Measurements from ENCODE around the gene EGLN1. TPM values are rescaled to one million over a fixed set of nuclear protein-coding genes. Genes with fewer than 3 reads are reported as not detected.
"Not testable (repeated sequence)": the region's sequence is repeated elsewhere in the genome, so short reads cannot be mapped to it uniquely, and the experiment has no call there.

EGLN1 gene
- total RNA-seq: 23.6 and 29.2 TPM in 2 replicates

- DNase-seq (ENCODE audit: low read depth): peak; percentile 54
- no peaks in the 10 kb centered on the region for H3K27me3 ChIP-seq (ENCODE audit: control insufficient read depth, insufficient read depth, low read length)
- H3K36me3 ChIP-seq (ENCODE audit: control insufficient read depth, insufficient read depth, low read length): no peaks in the 10 kb centered on the region
- H3K4me3 ChIP-seq (ENCODE audit: low read depth, low read length): peak within 1 kb of the TSS; percentile 91
- peak; percentile 34 for TF ChIP-seq CTCF (IDR thresholded peaks at IDR 0.05; ENCODE audit: insufficient read depth, low read length, poor library complexity, severe bottlenecking)
Measured at GRCh38 chr1:231421971-231422797, at the start of gene EGLN1. Gene EGLN1, minus strand, starts transcription at chr1:231422287. Its CDS starts 399 bp downstream, at chr1:231421888.

- not testable (repeated sequence) for DNase-seq (ENCODE audit: low read depth); H3K4me3 ChIP-seq (ENCODE audit: low read depth, low read length); H3K27me3 ChIP-seq (ENCODE audit: control insufficient read depth, insufficient read depth, low read length); H3K36me3 ChIP-seq (ENCODE audit: control insufficient read depth, insufficient read depth, low read length)
Measured at GRCh38 chr1:231471500-231471899, 49.4 kb upstream of the EGLN1 start.

GRCh38 chr1:231471027-231471426 is 48.9 kb upstream of the EGLN1 start:
- H3K27me3 ChIP-seq (ENCODE audit: control insufficient read depth, insufficient read depth, low read length); H3K4me3 ChIP-seq (ENCODE audit: low read depth, low read length); H3K36me3 ChIP-seq (ENCODE audit: control insufficient read depth, insufficient read depth, low read length); DNase-seq (ENCODE audit: low read depth): not testable (repeated sequence)

- DNase-seq (ENCODE audit: low read depth): no peak
- Histone ChIP-seq H3K4me3 (ENCODE audit: low read depth, low read length) (no peak overlapping the region), H3K27me3 (ENCODE audit: control insufficient read depth, insufficient read depth, low read length) (no peaks in the 10 kb centered on the region), H3K36me3 (ENCODE audit: control insufficient read depth, insufficient read depth, low read length) (no peaks in the 10 kb centered on the region)
- TF ChIP-seq CTCF (IDR thresholded peaks at IDR 0.05; ENCODE audit: insufficient read depth, low read length, poor library complexity, severe bottlenecking): no peak
Measured at GRCh38 chr1:231467986-231468385, 45.9 kb upstream of the EGLN1 start.

GRCh38 chr1:231465051-231465450 is 43.0 kb upstream of the EGLN1 start:
- no peak for DNase-seq (ENCODE audit: low read depth)
- no peaks in the 10 kb centered on the region for H3K27me3 ChIP-seq (ENCODE audit: control insufficient read depth, insufficient read depth, low read length)
- TF ChIP-seq CTCF (IDR thresholded peaks at IDR 0.05; ENCODE audit: insufficient read depth, low read length, poor library complexity, severe bottlenecking): no peak
- no peak overlapping the region for H3K4me3 ChIP-seq (ENCODE audit: low read depth, low read length)
- H3K36me3 ChIP-seq (ENCODE audit: control insufficient read depth, insufficient read depth, low read length): no peaks in the 10 kb centered on the region

- H3K4me3 ChIP-seq (ENCODE audit: low read depth, low read length): no peak overlapping the region
- H3K27me3 ChIP-seq (ENCODE audit: control insufficient read depth, insufficient read depth, low read length): no peaks in the 10 kb centered on the region
- no peak for TF ChIP-seq CTCF (IDR thresholded peaks at IDR 0.05; ENCODE audit: insufficient read depth, low read length, poor library complexity, severe bottlenecking)
- DNase-seq (ENCODE audit: low read depth): no peak
- H3K36me3 ChIP-seq (ENCODE audit: control insufficient read depth, insufficient read depth, low read length): no peaks in the 10 kb centered on the region
Measured at GRCh38 chr1:231463541-231463940, 41.5 kb upstream of the EGLN1 start.

GRCh38 chr1:231460614-231461013 is 38.5 kb upstream of the EGLN1 start:
- no peaks in the 10 kb centered on the region for H3K36me3 ChIP-seq (ENCODE audit: control insufficient read depth, insufficient read depth, low read length)
- no peaks in the 10 kb centered on the region for H3K27me3 ChIP-seq (ENCODE audit: control insufficient read depth, insufficient read depth, low read length)
- peak; percentile 41 for DNase-seq (ENCODE audit: low read depth)
- no peak for TF ChIP-seq CTCF (IDR thresholded peaks at IDR 0.05; ENCODE audit: insufficient read depth, low read length, poor library complexity, severe bottlenecking)
- H3K4me3 ChIP-seq (ENCODE audit: low read depth, low read length): no peak overlapping the region

- H3K4me3 ChIP-seq (ENCODE audit: low read depth, low read length): not testable (repeated sequence)
Measured at GRCh38 chr1:231459438-231459837, 37.4 kb upstream of the EGLN1 start.

GRCh38 chr1:231457956-231458355 is 35.9 kb upstream of the EGLN1 start:
- DNase-seq (ENCODE audit: low read depth); H3K36me3 ChIP-seq (ENCODE audit: control insufficient read depth, insufficient read depth, low read length); H3K4me3 ChIP-seq (ENCODE audit: low read depth, low read length); H3K27me3 ChIP-seq (ENCODE audit: control insufficient read depth, insufficient read depth, low read length): not testable (repeated sequence)

More at GRCh38 chr1:231459438-231459837, 37.4 kb upstream of the EGLN1 start:
- not testable (repeated sequence) for H3K36me3 ChIP-seq (ENCODE audit: control insufficient read depth, insufficient read depth, low read length); DNase-seq (ENCODE audit: low read depth); H3K27me3 ChIP-seq (ENCODE audit: control insufficient read depth, insufficient read depth, low read length)
